Urinary bladder (tissue), 4 donors: ENCODE measurements around the gene PDGFRB. TPM values are rescaled to one million over a fixed set of nuclear protein-coding genes. Genes with fewer than 3 reads are reported as not detected.

Experiments
- DNase-seq: peaks from one replicate; pipeline ENCODE4 v3.0.0-alpha.2; 2015; ENCODE audit errors: extremely low spot score
- H3K27ac ChIP-seq: one replicate; pipeline ENCODE4 v1.5.1; 2013; ENCODE audit warnings: low read depth, mild to moderate bottlenecking, moderate library complexity
- H3K36me3 ChIP-seq: one replicate; pipeline ENCODE4 v1.6.1; 2013; ENCODE audit warnings: mild to moderate bottlenecking, moderate library complexity; ENCODE audit not compliant: insufficient read depth
- H3K4me1 ChIP-seq: one replicate; pipeline ENCODE4 v1.6.1; 2013; ENCODE audit warnings: mild to moderate bottlenecking, moderate library complexity; ENCODE audit not compliant: insufficient read depth
- H3K4me3 ChIP-seq: one replicate; pipeline ENCODE4 v1.5.1; 2013; ENCODE audit warnings: low read depth, low read length
- WGBS: extraction: QIAGEN DNeasy Blood & Tissue Kit; methylation state at CpG from one replicate; pipeline ENCODE4 v1.1.7; 2013; 5-methylcytosine and 5-hydroxymethylcytosine counted together
- polyA plus RNA-seq: library from polyadenylated mRNA; stranded (reverse); fragments of 200-250 nt; gene quantifications from one replicate; pipeline ENCODE4 v1.2.3, GENCODE V29; 2013
- total RNA-seq: library from RNA; depleted of rRNA; stranded (reverse); fragments of >200 nt; gene quantifications from one replicate; pipeline ENCODE4 v1.2.3, GENCODE V29; 2014
- donor health status: healthy with polysubstance abuse.
- donor health status: healthy.

Gene PDGFRB
- total and polyA plus RNA-seq, 2 donors, result 79.4 to 112 TPM

DNA sequence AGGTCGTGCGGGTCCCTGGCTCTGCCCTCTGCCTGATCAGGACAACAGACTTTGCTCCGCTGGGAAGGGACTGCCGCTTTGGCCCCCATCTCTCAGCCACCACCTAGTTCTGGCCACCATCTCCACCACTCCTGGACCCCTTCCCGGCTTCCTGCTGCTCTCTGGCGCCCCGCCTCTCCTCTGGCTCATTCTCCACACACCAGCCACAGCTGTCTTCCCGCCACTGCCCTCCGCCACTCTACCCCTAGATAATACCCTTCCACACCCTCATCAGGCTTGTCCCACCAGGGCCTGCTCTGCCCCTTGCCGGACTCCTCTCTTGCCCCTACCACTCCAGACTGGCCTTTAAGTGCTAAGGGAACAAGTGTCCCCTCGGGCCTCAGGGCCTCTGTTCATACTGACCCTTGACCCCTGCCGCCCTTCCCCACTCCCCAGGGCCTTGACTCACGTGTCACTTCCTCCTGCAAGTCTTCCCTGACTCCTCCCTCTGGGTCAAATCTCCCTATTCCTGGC, 8.0 kb upstream of the PDGFRB start:
- WGBS, result 34% methylated on average over 13 of the region's 13 CpGs
- Histone ChIP-seq H3K4me3 (no peak overlapping the region), H3K4me1 (no peaks in the 10 kb centered on the region), H3K36me3 (no peaks in the 10 kb centered on the region), H3K27ac (no peak overlapping the region)
- DNase-seq, result no peak

DNA sequence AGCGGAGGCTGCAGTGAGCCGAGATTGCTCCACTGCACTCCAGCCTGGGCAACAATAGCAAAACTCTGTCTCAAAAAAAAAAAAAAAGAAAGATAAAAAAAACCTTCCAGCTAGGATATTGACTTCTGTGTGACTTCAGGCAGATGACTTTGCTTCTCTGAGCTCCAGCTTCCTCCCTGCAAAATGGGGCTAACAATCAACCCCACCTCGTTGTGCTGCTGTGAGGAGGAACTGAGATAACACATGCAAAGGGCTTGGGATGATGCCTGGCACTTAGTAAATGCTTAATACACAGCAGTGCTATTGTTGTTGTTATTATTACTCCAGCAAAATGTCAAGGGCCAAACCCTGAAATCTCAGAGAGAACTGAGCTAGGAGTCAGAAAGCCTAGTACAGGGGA, 7.4 kb upstream of the PDGFRB start:
- H3K4me1 ChIP-seq, result no peaks in the 10 kb centered on the region
- 70% methylated on average over 3 of the region's 3 CpGs for WGBS
- no peak overlapping the region for H3K4me3 ChIP-seq
- no peak for DNase-seq
- no peaks in the 10 kb centered on the region for H3K36me3 ChIP-seq
- H3K27ac ChIP-seq, result no peak overlapping the region

DNA sequence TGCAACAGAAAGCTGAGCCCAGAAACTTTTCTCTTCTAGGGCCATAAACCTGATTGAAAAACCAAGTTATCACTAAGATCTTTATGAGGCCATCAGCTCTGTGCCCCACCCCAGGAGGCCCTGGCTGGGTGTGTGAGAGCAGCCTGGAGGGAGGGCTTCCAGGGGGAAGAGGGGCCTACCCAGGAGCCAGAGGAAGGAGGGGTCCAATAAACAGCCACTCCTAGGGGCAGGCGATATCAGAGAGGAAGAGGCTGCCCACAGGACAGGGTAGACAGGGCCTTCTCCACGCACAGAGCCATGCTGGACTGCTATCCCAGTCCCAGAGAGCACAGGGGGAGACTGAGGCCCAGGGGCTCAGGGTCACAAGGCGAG, 6.5 kb upstream of the PDGFRB start:
- Histone ChIP-seq H3K4me1 (no peaks in the 10 kb centered on the region), H3K36me3 (no peaks in the 10 kb centered on the region), H3K4me3 (no peak overlapping the region), H3K27ac (no peak overlapping the region)
- 85% methylated on average over 3 of the region's 3 CpGs for WGBS
- DNase-seq, result no peak

DNA sequence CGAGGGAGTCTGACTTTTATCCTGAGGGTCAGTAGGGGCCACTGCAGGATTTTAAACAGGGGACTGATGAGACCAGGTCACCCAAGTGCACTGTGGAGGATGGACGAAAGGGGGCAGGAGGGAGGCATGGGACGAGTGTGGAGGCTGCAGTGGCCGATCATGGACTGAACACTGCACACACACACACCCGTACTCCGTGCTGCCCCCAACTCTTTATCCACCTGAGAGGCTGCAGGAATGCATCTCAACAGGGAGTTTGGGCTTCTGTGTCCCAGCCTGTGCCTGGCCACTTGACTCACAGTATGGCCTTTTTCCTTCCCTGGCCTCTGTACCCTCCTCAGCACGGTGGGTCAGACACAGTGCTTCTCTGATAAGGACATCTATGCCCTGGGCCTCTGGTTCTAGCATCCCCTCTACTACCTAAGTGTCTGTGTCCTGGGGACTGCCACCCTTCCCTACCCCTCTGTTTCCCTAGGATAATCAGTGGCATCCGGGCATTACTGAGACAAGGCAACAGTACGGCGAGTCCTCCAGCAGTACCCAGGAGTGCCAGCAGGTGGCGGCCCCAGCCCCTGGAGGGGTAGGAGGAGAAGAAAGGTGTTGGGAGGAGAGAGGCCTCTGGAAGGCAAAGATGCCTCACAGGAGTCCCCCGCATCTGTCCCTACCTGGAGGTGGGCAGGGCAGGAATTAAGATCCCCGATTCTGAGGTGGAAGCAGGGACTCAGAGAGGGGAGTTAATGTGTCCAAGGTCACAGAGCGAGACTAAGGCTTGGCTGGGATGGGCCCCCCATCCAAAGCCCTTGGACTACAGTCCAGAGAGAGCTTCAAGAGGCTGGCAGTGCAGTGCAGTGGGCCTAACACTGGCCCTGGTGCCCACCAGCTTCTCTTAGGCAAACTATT, 5.8 kb upstream of the PDGFRB start:
- WGBS, result 62% methylated on average over 14 of the region's 14 CpGs
- no peaks in the 10 kb centered on the region for H3K36me3 ChIP-seq
- no peak for DNase-seq
- no peak overlapping the region for H3K27ac ChIP-seq
- no peak overlapping the region for H3K4me3 ChIP-seq
- no peaks in the 10 kb centered on the region for H3K4me1 ChIP-seq

DNA sequence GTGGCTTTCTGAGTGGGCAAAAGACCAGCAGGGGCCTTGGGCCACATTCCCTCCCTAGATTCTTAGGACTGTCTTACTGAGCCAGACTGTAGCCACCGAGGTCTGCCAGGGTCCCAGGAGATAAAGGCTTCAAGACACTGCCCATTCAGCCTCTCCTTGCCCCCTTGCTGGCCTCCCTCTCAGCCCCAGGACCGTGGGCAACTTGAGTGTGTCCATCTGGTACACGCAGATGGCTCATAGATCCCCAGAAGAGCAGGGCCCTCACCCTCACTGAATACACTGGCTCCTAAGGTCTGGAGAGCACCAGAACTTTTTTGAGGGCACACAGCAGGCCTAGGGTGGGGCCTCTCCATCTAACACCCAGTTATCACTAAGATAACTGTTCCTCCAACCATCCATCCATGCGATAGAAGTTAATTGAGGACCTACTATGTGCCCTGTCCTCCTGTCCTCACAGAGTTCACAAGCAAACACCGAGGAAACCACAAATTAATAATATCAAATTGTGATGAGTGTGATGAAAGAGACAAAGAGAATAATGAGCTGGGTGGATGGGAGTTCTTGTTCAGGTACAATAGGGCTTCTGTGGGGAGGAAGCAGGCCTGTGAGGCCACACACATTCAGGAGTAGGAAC, 4.9 kb upstream of the PDGFRB start:
- no peak for DNase-seq
- no peak overlapping the region for H3K27ac ChIP-seq
- no peak overlapping the region for H3K4me3 ChIP-seq
- no peaks in the 10 kb centered on the region for H3K36me3 ChIP-seq
- no peaks in the 10 kb centered on the region for H3K4me1 ChIP-seq
- WGBS, result 71% methylated on average over 5 of the region's 5 CpGs

DNA sequence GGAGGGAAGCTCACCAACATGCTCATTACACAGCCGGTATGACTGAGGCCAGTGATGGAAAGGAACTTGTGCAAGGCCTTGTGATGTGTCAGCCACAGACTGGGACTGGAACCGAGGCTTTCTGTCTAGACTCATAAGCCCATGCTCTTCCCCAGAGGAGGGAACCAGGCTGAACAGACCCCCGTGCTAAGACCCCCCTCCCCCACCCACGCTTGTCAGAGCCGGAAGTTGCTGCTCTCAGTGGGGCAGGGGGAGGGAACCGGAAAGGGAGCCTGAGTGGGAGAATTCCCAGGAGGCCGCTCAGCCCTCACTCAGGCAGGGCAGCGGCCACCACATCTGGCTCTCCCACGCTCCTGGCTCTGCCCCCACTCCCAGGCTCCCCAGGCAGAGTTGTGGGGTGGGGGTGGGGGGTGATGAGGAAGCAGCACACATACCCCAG, 4.1 kb upstream of the PDGFRB start:
- Histone ChIP-seq H3K4me1 (no peaks in the 10 kb centered on the region), H3K36me3 (no peaks in the 10 kb centered on the region), H3K4me3 (no peak overlapping the region), H3K27ac (no peak overlapping the region)
- DNase-seq, result no peak
- 58% methylated on average over 9 of the region's 9 CpGs for WGBS

DNA sequence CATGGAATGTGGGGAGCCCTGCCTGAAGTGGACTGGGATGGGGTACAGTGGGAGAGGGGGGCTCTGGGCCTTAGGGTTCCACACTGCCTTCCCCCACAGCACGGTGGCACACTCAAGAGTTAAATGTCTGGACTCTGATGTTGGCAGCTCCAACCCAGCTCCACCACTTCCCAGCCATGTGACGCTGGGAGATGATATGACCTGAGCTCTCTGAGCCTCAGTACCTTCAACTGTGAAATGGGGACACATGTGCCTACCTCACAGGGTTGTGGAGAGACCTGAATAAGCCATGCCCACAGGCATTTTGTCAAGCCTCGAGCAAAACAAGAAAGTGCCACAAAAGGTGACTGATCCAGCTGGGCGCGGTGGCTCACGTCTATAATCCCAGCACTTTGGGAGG, 3.4 kb upstream of the PDGFRB start:
- Histone ChIP-seq H3K27ac (no peak overlapping the region), H3K4me1 (no peaks in the 10 kb centered on the region), H3K4me3 (no peak overlapping the region), H3K36me3 (no peaks in the 10 kb centered on the region)
- WGBS, result 77% methylated on average over 6 of the region's 6 CpGs
- DNase-seq, result no peak

DNA sequence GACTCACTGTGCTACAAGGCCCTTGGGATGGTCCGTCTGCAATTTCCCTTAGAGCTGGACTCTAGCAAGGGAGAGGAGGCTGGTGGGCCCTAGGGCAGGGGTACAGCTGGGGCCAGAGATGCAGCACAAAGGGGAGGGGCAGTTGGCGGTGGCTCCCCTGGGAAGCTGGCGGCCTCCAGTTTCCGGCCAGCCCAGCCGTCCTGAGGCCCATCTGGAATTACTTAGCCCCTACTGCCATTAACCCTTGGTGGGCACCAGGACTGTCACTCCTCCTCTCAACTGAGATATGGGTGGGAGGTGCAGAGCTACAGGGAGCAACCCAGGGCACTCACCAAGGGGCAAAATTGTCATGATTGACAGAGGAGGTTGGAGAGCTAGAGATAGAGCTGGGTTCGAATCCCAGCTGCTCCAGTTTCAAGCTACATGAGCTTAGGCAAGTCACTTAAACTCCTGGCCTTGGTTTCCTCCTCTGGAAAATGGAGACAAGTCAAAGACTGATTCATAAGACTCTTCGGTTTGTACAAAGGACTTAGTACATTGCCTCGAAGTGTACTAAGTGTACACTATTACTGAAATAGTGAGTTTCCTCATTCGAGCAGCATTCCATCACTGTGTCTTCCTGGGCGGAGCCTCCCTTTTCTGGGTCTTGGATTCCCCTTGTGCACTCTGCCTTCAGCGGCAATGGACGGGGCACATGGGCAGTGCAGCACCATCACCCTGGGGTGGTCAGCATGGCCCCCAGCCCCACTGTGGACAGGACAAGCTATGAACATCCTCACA, 2.7 kb upstream of the PDGFRB start:
- Histone ChIP-seq H3K4me1 (no peaks in the 10 kb centered on the region), H3K4me3 (no peak overlapping the region), H3K27ac (no peak overlapping the region), H3K36me3 (no peaks in the 10 kb centered on the region)
- 46% methylated on average over 12 of the region's 12 CpGs for WGBS
- no peak for DNase-seq

DNA sequence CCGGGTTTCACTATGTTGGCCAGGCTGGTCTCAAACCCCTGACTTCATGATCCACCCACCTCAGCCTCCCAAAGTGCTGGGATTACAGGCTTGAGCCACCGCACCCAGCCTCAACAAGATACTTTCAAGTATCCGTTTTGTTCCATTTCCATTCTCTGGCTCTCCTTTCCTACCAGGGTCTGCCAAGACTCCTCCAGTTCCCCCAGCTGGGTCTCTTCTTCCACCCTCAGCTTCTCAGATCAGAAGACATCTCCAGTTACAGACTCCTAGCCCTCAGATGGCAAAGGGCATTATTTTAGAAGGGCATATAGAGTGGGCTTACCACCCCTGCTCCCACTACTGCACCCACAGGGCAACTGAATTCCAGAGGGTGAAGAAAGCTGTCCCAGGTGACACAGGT, 1.5 kb upstream of the PDGFRB start:
- Histone ChIP-seq H3K27ac (no peak overlapping the region), H3K36me3 (no peaks in the 10 kb centered on the region), H3K4me3 (no peak overlapping the region), H3K4me1 (no peaks in the 10 kb centered on the region)
- DNase-seq, result no peak
- WGBS, result 59% methylated on average over 3 of the region's 3 CpGs

DNA sequence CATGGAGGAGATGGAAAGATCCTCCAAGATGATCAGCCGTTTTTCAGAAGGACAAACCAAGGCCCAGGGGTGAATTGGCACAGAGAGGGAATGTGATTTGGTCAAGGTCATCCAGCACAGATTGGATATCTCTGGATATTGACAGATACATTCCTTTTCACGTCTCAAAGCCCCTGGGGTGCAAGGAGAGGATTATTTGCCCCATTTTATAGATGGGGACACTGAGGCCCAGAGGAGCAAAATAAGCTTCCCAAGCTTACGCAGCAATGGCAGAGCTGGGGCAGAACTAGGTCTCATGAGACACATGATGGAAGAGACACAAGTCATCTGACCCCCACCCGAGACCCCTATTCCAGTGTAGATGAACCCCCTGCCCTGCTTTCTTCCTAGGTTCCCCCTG, 895 bp upstream of the PDGFRB start:
- H3K27ac ChIP-seq, result no peak overlapping the region
- H3K36me3 ChIP-seq, result no peaks in the 10 kb centered on the region
- H3K4me3 ChIP-seq, result no peak overlapping the region
- WGBS, result 84% methylated on average over 4 of the region's 4 CpGs
- DNase-seq, result no peak
- H3K4me1 ChIP-seq, result no peaks in the 10 kb centered on the region

DNA sequence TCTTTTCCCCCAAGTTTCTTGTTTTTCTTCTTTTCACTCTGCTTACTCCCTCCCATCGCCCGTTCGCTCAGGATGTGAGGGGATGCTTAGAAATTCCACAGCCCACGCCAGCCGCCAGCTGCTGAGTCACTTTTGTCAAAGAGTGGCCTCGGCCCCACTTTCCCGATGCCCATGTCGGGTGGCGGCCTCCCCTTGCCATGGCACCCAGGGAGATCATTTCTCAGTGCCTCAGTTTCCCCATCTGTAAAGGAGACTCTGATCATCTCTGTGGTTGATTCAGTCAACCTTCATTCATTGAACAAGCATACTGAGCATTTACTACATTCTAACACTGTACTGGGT, 353 bp upstream of the PDGFRB start:
- no peak overlapping the region for H3K27ac ChIP-seq
- H3K4me1 ChIP-seq, result no peaks in the 10 kb centered on the region
- H3K4me3 ChIP-seq, result peak overlapping the region; percentile 50
- H3K36me3 ChIP-seq, result no peaks in the 10 kb centered on the region
- DNase-seq, result no peak
- WGBS, result 1% methylated on average over 9 of the region's 9 CpGs

DNA sequence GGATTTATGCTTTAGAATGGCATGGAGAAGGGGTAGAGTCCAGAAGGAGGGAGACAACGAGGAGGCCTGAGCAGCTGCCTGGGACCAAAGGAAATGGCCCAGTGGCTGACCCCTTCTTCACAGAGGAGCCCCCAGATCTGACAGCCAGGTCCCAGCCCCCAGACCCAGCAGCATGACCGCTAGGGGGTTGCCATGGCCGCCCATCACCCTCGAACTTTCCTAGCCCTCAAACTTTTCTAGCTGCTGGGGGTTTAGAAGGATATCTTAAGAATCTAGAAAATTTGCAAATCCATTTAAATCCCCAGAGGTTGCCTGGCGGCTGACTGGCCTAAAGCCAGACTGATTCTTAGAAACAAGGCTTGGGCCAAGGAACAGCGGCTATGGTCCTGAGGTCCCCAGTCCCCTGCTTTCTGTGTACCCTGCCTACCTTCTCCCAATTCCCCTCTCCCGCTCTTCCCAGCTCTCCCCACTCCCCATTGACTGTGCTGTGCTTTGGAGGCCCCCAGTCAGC, 972 bp downstream of the PDGFRB start:
- no peak for DNase-seq
- Histone ChIP-seq H3K27ac (peak overlapping the region; percentile 38), H3K36me3 (no peaks in the 10 kb centered on the region), H3K4me1 (no peaks in the 10 kb centered on the region), H3K4me3 (peak overlapping the region; percentile 50)
- 37% methylated on average over 7 of the region's 7 CpGs for WGBS

DNA sequence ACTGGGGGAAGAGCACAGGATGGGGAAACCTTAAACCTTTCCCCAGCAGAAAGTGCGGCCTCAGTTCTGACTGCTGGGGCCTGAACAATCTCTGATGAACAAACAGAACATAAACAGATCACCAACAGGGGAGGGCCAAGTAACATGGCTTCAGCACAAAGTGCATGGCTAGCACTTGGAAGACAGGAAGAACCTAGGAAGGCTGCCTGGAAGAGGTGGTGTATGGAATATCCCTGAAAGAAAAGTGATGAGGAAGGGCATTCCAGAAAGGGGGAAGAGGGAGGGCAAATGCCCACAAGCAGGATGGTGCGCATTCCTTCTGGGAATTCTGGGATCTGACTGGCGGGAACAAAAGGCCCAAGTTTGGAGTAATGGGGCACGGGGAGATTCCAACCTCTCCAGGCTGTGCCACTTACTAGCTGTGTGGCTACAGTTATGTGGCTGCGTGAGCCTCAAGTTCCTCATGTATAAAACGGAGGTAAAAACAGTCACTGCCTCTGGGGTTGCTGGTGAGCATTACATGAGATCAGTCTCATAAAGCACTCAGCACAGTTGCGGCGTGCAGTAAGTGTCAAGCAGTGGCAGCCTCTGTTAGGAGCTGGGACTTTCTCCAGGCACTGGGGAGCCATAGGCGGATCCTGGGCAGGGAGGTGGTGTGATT, 1.6 kb downstream of the PDGFRB start:
- H3K4me3 ChIP-seq, result peak overlapping the region; percentile 50
- no peaks in the 10 kb centered on the region for H3K4me1 ChIP-seq
- H3K27ac ChIP-seq, result peak overlapping the region; percentile 38
- H3K36me3 ChIP-seq, result no peaks in the 10 kb centered on the region
- no peak for DNase-seq
- WGBS, result 44% methylated on average over 9 of the region's 9 CpGs
